Effector memory CD8-positive, alpha-beta T cell (primary cell): ENCODE data around the gene ARID5B.
A peak's percentile ranks its signal among the peaks of the same experiment; 100 is the strongest.

ENCODE experiments used
- ATAC-seq: fragments of 150-1000 bp; cut with Tn5 transposase; replicated peaks from 2 replicates; pipeline ENCODE4 v1.10.0; 2021; ENCODE audit warnings: mild to moderate bottlenecking, moderate library complexity
- DNase-seq, 3 experiments: peaks; one replicate each; pipeline ENCODE4 v3.0.0; 2021
- H3K27ac Mint-ChIP-seq, 2 donors: one replicate each; pipeline ENCODE4 v1.8.0; 2022; ENCODE audit warnings: mild to moderate bottlenecking in 2 of 2, mixed read lengths in 2 of 2, moderate library complexity in 2 of 2
- H3K27me3 Mint-ChIP-seq, 2 donors: one replicate each; pipeline ENCODE4 v1.8.0; 2022; ENCODE audit warnings: mixed read lengths in 2 of 2
- H3K36me3 Mint-ChIP-seq: one replicate; pipeline ENCODE4 v1.8.0; 2022; ENCODE audit warnings: mild to moderate bottlenecking, moderate library complexity, mixed read lengths; ENCODE audit not compliant: insufficient read depth
- H3K4me1 Mint-ChIP-seq, 2 donors: one replicate each; pipeline ENCODE4 v1.8.0; 2022; ENCODE audit warnings: low read depth in 2 of 2, mixed read lengths in 2 of 2
- H3K4me3 Mint-ChIP-seq, 2 donors: one replicate each; pipeline ENCODE4 v1.8.0; 2022; ENCODE audit warnings: mild to moderate bottlenecking in 2 of 2, mixed read lengths in 2 of 2, moderate library complexity in 2 of 2
- H3K9me3 Mint-ChIP-seq, 2 donors: one replicate each; pipeline ENCODE4 v1.8.0; 2022; ENCODE audit warnings: mixed read lengths in 2 of 2

ARID5B gene

DNA sequence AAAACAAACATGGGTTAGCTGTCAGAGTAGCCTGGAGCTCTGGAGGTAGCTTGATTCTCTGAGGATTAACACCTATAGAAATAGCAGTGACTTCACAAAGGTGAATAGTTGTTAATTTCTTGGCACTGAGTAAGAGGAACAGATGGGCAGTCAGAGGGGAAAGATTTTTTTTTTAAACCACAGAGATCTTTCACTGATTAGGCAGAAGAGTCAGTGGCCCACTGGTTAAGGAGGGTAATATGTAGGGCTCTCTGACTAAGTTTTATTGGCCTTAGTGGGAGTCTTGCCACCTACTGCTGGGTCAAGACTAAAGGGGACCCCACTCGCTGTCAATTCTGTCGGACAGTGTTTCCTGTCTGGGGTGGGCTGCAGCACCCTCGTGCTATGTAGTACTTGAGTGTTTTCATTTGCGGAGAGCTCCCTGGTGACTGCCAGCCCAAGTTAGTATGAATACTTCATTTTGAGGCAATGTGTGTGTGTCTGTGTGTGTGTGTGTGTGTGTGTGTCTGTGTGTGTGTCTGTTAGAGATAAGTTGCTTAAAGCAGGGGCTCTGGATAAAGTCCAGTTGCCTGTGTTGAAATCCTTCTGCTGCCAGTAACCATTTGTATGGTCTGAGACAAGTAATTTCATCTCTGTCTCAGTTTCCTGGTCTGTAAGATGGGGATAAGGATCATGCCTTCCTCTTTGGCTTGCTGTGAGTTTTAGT, 145.2 kb downstream of the ARID5B start:
- Mint-ChIP-seq H3K36me3 (peaks cover 20% of the 10 kb centered on the region), H3K4me1 (peaks cover 65 to 86% of the 10 kb centered on the region in 2 donors), H3K27ac (peak overlapping the region; percentile 97), H3K9me3 (no peaks in the 10 kb centered on the region), H3K4me3 (peak overlapping the region; percentile 81 to 91), H3K27me3 (no peaks in the 10 kb centered on the region)
- no peak for DNase-seq
- peak; percentile 28 for ATAC-seq

DNA sequence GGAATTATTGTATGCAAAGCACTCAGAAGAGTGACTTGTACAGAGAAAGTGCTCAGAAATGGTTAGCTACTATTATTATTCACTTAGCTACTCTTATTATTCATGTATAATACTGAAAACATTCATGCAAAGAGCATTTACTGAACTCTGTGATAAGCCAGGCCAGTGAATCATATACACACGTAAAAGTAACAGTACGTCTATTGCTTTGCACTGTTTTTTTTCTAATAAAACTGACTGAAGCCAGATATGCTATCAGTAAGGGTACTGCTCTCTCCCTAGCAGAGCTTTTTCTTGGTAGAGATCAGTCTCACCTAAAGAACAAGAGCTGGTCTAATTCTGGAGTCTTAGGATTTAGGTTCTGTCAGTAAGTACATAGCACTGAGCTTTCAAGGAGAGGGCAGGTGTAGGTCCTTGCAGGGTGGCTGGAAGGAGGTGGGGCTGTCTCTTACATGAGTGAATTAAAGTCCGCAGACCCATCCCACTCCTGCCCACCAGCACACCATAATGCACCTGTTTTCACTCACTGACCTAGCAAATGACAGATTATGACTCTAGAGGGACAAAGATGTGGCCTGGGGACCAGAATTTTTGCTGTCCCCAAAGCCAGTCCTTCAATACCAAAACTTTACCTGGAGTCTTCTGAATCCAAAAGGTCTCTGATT, 145.9 kb downstream of the ARID5B start:
- DNase-seq (no peak), ATAC-seq (no peak)
- H3K36me3 Mint-ChIP-seq = peaks cover 27% of the 10 kb centered on the region
- H3K4me3 Mint-ChIP-seq = peak overlapping the region; percentile 81 to 91
- no peaks in the 10 kb centered on the region for H3K9me3 Mint-ChIP-seq
- H3K4me1 Mint-ChIP-seq = peaks cover 63 to 79% of the 10 kb centered on the region in 2 donors
- no peaks in the 10 kb centered on the region for H3K27me3 Mint-ChIP-seq
- H3K27ac Mint-ChIP-seq = peak overlapping the region; percentile 97

DNA sequence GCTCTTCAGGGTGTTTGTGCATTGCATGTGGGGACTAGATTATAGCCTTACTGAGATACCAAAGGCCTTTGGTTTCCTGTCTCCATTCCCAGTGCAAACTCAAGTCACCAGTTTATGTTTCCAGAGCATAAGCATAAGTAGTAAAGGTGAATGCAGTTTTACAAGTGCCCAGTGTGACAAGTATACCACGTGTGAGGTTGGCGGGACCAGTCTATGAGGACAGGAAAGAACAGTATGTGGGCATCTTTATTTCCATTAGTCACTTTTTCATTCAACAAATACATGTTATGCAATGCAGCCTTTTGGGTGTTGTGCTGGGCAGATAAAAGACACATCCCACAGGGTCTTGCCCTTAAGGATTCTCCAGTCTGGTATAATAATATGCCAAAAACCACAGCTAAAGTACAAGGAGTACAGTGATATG, 146.5 kb downstream of the ARID5B start:
- Mint-ChIP-seq H3K27me3 (no peaks in the 10 kb centered on the region), H3K27ac (peak overlapping the region; percentile 97), H3K4me1 (peaks cover 65 to 82% of the 10 kb centered on the region in 2 donors), H3K4me3 (peak overlapping the region; percentile 81 to 91), H3K36me3 (peaks cover 33% of the 10 kb centered on the region), H3K9me3 (no peaks in the 10 kb centered on the region)
- DNase-seq (no peak), ATAC-seq (peak; percentile 21)

DNA sequence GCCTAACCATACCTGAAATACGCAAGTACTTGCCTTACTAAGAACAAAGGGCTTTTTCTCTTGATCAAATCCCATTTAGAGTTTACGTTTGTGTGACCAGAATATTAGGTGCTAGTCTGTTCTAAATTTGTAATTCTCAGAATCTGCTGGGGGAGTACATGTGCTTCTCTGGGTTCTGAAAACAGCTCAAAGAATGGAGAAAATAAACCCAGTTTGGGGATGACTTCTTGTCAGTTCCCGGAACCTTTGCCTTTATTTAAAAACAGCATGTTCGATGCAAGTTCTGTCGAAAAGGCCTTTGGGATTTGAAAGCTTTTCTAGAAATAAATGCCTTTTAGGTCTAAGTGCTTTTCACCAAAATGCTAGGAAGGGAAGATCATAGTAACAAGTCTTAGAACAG, 147.0 kb downstream of the ARID5B start:
- Mint-ChIP-seq H3K9me3 (no peaks in the 10 kb centered on the region), H3K27ac (peak overlapping the region; percentile 97), H3K27me3 (no peaks in the 10 kb centered on the region), H3K4me3 (peak overlapping the region; percentile 81 to 91), H3K36me3 (peaks cover 33% of the 10 kb centered on the region), H3K4me1 (peaks cover 63 to 82% of the 10 kb centered on the region in 2 donors)
- DNase-seq = no peak
- ATAC-seq = no peak

DNA sequence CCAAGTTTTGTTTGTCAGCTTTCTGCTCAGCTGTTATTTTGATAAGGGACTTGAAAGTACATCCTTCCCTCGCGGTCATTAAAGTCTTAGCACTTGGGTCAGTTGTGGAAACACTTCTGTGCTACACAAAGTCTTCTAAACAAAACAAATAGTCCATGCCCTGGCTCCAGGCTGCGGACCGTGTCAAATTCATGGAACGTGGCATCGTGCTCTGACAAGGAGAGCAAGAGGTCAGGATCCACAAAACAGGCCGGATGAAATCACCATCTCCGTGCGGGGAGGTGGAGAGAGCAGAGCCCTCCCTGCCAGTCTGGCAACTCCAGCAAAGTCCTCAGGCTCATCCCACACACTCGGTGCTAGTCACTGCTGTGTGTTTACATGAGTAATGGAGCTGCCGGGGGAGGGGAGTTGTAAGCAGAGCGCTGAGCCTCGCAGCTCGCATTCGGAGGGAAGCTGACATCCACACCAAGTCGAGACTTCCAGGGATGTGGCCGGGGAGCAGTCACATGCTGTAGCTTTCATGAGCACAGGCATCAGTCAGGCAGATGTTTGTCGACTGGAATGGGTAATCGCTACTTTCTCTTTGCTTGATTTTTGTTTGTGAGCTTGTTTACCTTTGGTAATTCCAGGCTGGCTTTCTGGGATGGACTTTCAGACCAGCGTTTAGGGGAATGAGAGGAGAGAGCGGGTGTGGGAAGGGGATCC, 147.6 kb downstream of the ARID5B start:
- ATAC-seq = peak; percentile 35
- H3K27ac Mint-ChIP-seq = peak overlapping the region; percentile 97
- DNase-seq = peak; percentile 28 to 39 (median 35)
- peak overlapping the region; percentile 81 to 91 for H3K4me3 Mint-ChIP-seq
- no peaks in the 10 kb centered on the region for H3K27me3 Mint-ChIP-seq
- H3K36me3 Mint-ChIP-seq = peaks cover 33% of the 10 kb centered on the region
- no peaks in the 10 kb centered on the region for H3K9me3 Mint-ChIP-seq
- H3K4me1 Mint-ChIP-seq = peaks cover 66 to 83% of the 10 kb centered on the region in 2 donors

DNA sequence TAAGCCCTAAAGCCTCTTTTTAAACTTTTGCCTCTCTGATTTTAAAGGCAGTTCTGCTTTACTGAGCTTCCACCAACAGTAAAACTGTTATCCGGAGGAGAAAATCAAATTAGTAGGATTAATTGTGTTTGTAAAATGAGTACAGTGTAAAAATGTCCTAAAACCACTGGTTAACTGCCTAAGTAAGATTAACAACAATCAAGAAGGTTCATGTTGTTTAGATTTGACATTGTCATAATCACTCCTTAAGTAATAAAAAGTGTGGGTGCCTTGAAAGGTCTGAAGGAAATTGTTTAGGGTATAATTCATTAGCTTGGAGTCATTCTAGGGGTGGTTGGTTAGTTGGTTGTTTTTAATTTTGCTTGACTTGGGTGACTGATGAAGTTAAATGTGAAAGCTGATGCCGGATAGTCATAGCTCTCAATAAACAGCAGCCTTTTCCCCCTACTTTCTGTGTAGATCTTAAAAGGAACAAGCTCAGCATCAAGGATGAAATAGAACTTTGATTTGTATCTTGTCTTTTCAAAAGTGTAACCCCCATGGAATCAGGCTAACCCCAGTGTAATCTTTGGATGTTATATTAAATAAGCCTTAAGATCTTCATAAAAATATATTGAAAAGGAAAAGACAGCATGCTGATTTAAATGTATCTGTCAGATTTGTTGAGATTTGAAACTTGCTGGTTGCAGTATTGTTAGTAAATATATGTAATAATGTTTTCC, 148.3 kb downstream of the ARID5B start:
- DNase-seq (no peak), ATAC-seq (no peak)
- Mint-ChIP-seq H3K27me3 (no peaks in the 10 kb centered on the region), H3K4me3 (peak overlapping the region; percentile 81 to 91), H3K27ac (peak overlapping the region; percentile 97), H3K9me3 (no peaks in the 10 kb centered on the region), H3K36me3 (peaks cover 33% of the 10 kb centered on the region), H3K4me1 (peaks cover 73 to 86% of the 10 kb centered on the region in 2 donors)

DNA sequence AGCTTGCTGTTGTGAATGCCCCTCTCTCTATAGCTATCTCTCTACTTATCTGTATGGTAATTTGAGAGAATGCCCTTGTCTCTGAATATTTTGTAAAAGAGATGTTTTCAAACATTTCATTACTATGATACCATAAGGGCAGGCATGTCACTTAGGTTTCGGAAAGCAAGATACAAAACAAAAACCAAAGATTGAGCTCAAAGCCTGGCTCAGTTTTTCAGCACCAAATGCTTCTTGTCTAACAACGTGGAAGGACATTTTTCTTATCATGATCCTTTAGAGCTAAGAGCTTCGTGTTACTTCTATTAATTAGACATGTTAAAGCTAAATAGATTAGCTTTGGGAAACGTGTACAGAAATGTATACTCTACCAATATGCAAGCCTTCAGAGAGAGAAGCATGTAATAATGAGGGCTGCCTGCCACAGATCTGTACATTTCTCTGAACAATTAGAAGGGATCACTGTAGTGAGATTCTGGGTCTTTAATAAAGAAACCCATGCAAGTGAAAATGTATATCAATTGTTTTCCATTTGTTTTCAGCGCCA, 148.9 kb downstream of the ARID5B start:
- Mint-ChIP-seq H3K27me3 (no peaks in the 10 kb centered on the region), H3K4me3 (peak overlapping the region; percentile 81 to 91), H3K36me3 (peaks cover 33% of the 10 kb centered on the region), H3K27ac (peak overlapping the region; percentile 97), H3K4me1 (peaks cover 72 to 86% of the 10 kb centered on the region in 2 donors), H3K9me3 (no peaks in the 10 kb centered on the region)
- no peak for DNase-seq
- no peak for ATAC-seq

DNA sequence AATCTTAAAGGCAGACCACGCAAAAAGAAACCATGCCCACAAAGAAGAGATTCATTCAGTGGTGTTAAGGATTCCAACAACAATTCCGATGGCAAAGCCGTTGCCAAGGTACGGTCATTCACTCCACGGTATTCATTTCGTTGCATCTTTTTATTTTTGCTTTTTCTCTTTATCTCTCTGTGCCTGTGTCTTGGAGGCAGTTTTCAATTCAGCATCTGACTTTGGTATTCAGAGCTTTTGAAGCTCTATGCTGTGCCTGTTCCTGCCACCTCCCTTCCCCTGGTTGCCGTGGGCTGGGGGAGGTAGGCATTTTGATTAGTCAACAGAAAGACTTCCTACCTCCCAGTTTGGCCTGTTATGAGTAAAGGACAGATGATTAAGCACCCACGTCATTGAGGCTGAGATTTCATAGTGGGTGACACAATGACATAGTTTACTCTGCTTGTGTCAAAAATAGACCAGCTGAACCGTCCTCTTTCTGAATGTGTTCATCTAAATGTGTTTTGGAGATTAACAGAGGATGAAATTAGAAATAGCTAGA, 149.5 kb downstream of the ARID5B start:
- DNase-seq (peak; percentile 54 to 64 (median 54)), ATAC-seq (peak; percentile 76)
- peaks cover 68 to 81% of the 10 kb centered on the region in 2 donors for H3K4me1 Mint-ChIP-seq
- no peaks in the 10 kb centered on the region for H3K27me3 Mint-ChIP-seq
- H3K27ac Mint-ChIP-seq = peak overlapping the region; percentile 97
- H3K4me3 Mint-ChIP-seq = peak overlapping the region; percentile 81 to 91
- peaks cover 33% of the 10 kb centered on the region for H3K36me3 Mint-ChIP-seq
- no peaks in the 10 kb centered on the region for H3K9me3 Mint-ChIP-seq

DNA sequence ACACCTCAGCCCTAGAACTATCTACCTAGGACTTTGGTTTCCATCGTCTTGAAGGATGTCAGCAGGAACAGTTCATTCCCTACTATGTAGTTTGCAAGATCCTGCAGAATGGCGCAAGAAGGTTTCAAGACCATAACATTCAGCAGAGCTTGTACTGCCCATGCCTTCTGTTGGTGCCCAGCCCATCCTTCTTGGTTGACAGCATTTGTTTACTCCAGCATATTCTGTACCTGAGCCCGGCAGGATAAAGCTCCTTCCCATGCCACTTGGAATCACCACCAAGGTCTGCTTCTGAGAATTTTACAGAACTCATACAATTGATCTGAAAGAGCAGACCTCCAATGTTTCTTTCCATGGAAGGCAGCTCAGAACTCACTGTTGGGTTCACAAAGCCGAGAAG, 150.8 kb downstream of the ARID5B start:
- Mint-ChIP-seq H3K4me3 (peak overlapping the region in 1 of 2 donors; percentile 33), H3K4me1 (peaks cover 58 to 67% of the 10 kb centered on the region in 2 donors), H3K27ac (no peak overlapping the region), H3K36me3 (peaks cover 40% of the 10 kb centered on the region), H3K9me3 (no peaks in the 10 kb centered on the region), H3K27me3 (no peaks in the 10 kb centered on the region)
- DNase-seq (no peak), ATAC-seq (no peak)

DNA sequence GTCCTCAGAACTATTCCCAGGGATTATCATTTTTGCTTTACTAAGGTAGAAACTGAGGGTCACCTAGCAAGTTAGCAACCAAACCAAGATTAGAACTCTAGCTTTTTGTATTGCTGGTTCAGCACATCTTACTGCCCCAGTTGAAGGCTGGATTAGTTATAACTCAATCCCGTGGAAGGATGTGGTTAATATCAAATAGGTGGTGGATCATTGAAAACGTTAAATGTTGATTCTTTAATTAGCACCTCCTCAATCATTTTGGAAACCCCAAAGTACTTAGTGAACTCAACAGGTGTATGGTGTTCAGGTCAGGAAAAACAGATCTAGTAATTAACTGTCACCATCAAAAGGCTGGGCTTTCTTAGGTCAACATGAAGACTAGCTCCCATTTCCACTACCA, 152.4 kb downstream of the ARID5B start:
- H3K4me1 Mint-ChIP-seq = peaks cover 47 to 52% of the 10 kb centered on the region in 2 donors
- H3K36me3 Mint-ChIP-seq = peaks cover 44% of the 10 kb centered on the region
- H3K4me3 Mint-ChIP-seq = peak overlapping the region; percentile 36 to 57
- DNase-seq = no peak
- H3K27me3 Mint-ChIP-seq = no peaks in the 10 kb centered on the region
- no peaks in the 10 kb centered on the region for H3K9me3 Mint-ChIP-seq
- peak overlapping the region in 1 of 2 donors; percentile 79 for H3K27ac Mint-ChIP-seq
- no peak for ATAC-seq

DNA sequence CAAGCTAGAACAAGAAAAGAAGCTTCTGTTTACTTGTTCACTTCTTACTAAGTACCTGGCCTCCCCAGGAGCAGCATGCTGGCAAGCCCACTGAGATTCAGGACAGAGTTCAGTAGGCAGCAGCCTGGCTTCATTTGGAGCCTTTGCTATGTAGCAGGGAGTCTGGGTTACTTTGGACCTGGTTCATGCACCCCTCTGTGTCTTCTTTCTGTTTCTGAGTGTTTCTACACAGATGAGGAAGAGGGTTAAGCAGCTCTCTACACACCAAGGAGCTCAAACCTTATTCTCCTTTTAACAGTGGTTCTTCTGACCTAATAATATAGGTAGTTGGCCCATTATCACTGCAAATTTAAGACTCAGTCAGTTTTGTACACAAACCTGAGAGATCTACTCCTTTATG, 152.9 kb downstream of the ARID5B start:
- peaks cover 39% of the 10 kb centered on the region for H3K36me3 Mint-ChIP-seq
- DNase-seq = no peak
- peaks cover 43 to 46% of the 10 kb centered on the region in 2 donors for H3K4me1 Mint-ChIP-seq
- ATAC-seq = no peak
- peak overlapping the region; percentile 69 to 79 for H3K27ac Mint-ChIP-seq
- no peaks in the 10 kb centered on the region for H3K9me3 Mint-ChIP-seq
- peak overlapping the region; percentile 25 to 57 for H3K4me3 Mint-ChIP-seq
- no peaks in the 10 kb centered on the region for H3K27me3 Mint-ChIP-seq

DNA sequence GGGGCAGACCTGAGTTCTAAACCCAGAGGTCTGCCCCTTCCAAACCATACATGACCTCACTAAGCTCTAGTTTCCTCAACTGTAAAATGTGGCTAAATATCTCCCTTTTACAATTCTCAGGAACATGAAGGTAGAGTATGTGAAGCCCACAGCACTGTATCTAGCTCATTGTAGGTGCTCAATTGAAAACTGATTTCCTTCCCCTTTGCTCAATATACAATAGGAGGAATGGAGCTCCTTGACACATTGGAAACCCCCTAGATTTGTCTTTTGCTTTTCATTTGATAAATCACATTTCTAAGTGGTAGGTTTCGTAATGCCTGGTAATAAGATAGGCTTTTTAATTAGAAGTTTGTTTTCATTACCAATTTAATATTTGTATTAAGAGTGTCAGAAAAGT, 153.3 kb downstream of the ARID5B start:
- Mint-ChIP-seq H3K4me3 (peak overlapping the region; percentile 25 to 57), H3K4me1 (peaks cover 39 to 46% of the 10 kb centered on the region in 2 donors), H3K36me3 (peaks cover 39% of the 10 kb centered on the region), H3K27me3 (no peaks in the 10 kb centered on the region), H3K27ac (peak overlapping the region; percentile 69 to 79), H3K9me3 (no peaks in the 10 kb centered on the region)
- ATAC-seq (peak; percentile 21), DNase-seq (no peak)
